Measurements from ENCODE around the gene PCDHGA2.
A peak's percentile ranks its signal among the peaks of the same experiment; 100 is the strongest.

Gene PCDHGA2

DNA sequence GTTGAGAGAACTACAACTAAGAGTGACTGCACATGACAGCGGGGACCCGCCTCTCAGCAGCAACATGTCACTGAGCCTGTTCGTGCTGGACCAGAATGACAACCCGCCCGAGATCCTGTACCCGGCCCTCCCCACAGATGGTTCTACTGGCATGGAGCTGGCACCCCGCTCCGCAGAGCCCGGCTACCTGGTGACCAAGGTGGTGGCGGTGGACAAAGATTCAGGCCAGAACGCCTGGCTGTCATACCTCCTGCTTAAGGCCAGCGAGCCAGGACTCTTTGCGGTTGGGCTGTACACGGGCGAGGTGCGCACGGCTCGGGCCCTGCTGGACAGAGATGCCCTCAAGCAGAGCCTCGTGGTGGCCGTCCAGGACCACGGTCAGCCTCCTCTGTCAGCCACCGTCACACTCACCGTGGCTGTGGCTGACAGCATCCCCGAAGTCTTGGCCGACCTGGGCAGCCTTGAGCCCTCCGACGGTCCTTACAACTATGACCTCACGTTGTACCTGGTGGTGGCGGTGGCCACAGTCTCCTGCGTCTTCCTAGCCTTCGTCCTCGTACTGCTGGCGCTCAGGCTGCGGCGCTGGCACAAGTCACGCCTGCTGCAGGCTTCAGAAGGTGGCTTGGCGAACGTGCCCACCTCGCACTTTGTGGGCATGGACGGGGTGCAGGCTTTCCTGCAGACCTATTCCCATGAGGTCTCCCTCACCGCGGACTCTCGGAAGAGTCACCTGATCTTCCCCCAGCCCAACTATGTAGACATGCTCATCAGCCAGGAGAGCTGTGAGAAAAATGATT is 46.1 kb downstream of the PCDHGA2 start:
- H3K4me3 ChIP-seq (replicated peaks; ENCODE audit: low read depth, low read length), result no peak overlapping the region
- TF ChIP-seq, protein P1, sequence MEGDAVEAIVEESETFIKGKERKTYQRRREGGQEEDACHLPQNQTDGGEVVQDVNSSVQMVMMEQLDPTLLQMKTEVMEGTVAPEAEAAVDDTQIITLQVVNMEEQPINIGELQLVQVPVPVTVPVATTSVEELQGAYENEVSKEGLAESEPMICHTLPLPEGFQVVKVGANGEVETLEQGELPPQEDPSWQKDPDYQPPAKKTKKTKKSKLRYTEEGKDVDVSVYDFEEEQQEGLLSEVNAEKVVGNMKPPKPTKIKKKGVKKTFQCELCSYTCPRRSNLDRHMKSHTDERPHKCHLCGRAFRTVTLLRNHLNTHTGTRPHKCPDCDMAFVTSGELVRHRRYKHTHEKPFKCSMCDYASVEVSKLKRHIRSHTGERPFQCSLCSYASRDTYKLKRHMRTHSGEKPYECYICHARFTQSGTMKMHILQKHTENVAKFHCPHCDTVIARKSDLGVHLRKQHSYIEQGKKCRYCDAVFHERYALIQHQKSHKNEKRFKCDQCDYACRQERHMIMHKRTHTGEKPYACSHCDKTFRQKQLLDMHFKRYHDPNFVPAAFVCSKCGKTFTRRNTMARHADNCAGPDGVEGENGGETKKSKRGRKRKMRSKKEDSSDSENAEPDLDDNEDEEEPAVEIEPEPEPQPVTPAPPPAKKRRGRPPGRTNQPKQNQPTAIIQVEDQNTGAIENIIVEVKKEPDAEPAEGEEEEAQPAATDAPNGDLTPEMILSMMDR (IDR thresholded peaks at IDR 0.05; ENCODE audit: low read length, missing control alignments), result no peak
- no peak for DNase-seq (ENCODE audit: low read depth)

DNA sequence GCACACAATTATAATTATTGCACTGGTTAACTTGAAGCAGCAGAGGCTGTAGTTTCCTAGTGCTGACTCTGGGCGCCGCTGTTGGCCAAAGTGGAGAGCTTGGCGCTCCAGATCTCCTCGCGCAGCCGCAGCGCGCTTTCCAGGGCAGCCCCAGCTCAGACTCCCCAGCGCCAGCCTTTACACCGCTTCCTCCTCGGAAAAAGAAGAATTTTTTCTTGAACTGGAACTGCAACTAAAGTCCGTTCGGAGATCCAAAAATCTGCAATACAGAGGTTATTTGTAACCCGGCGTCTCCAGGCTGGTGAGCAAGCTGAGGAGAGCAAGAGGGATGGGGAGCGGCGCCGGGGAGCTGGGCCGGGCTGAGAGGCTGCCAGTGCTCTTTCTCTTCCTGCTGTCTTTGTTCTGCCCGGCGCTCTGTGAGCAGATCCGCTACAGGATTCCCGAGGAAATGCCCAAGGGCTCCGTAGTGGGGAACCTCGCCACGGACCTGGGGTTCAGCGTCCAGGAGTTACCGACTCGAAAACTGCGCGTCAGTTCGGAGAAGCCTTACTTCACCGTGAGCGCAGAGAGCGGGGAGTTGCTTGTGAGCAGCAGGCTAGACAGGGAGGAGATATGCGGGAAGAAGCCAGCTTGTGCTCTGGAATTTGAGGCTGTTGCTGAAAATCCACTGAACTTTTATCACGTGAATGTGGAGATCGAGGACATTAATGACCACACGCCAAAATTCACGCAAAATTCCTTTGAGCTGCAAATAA is 49.2 kb downstream of the PCDHGA2 start, which contains the start of gene PCDHGB4:
TSS of gene PCDHGB4 (plus strand) at position 142 of the 755 bp plus-strand sequence. CDS start at position 329, 187 bp downstream.
- peak; percentile 74 for DNase-seq (ENCODE audit: low read depth)
- H3K4me3 ChIP-seq (replicated peaks; ENCODE audit: low read depth, low read length), result peak within 1 kb of the TSS; percentile 57
- TF ChIP-seq, protein P1 (IDR thresholded peaks at IDR 0.05; ENCODE audit: low read length, missing control alignments), result peak; percentile 59

DNA sequence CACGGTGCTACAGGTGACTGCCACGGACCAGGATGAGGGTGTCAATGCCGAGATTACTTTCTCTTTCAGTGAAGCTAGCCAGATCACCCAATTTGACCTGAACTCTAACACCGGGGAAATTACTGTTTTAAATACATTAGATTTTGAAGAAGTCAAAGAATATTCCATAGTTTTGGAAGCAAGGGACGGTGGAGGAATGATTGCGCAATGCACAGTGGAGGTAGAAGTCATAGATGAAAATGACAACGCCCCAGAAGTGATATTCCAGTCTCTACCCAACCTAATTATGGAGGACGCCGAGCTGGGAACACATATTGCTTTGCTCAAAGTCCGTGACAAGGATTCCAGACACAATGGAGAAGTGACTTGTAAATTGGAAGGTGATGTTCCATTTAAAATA is 50.1 kb downstream of the PCDHGA2 start:
- no peak for DNase-seq (ENCODE audit: low read depth)
- H3K4me3 ChIP-seq (replicated peaks; ENCODE audit: low read depth, low read length), result no peak overlapping the region
- TF ChIP-seq, protein P1 (IDR thresholded peaks at IDR 0.05; ENCODE audit: low read length, missing control alignments), result no peak

DNA sequence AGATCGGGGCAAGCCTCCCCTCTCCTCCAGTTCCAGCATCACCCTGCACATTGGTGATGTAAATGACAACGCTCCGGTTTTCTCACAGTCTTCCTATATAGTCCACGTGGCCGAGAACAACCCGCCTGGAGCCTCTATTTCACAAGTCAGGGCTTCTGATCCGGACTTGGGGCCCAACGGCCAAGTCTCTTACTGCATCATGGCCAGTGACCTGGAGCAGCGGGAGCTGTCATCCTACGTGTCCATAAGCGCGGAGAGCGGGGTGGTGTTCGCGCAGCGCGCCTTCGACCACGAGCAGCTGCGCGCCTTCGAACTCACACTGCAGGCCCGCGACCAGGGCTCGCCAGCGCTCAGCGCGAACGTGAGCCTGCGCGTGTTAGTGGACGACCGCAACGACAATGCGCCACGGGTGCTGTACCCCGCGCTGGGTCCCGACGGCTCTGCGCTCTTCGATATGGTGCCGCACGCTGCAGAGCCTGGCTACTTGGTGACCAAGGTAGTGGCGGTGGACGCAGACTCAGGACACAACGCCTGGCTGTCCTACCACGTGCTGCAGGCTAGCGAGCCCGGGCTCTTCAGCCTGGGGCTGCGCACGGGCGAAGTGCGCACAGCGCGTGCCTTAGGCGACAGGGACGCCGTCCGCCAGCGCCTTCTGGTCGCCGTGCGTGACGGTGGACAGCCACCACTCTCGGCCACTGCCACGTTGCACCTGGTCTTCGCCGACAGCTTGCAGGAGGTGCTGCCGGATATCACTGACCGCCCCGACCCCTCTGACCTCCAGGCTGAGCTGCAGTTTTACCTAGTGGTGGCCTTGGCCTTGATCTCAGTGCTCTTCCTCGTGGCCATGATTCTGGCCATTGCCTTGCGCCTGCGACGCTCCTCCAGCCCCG is 50.8 kb downstream of the PCDHGA2 start:
- no peak overlapping the region for H3K4me3 ChIP-seq (replicated peaks; ENCODE audit: low read depth, low read length)
- DNase-seq (ENCODE audit: low read depth), result no peak
- TF ChIP-seq, protein P1 (IDR thresholded peaks at IDR 0.05; ENCODE audit: low read length, missing control alignments), result no peak

DNA sequence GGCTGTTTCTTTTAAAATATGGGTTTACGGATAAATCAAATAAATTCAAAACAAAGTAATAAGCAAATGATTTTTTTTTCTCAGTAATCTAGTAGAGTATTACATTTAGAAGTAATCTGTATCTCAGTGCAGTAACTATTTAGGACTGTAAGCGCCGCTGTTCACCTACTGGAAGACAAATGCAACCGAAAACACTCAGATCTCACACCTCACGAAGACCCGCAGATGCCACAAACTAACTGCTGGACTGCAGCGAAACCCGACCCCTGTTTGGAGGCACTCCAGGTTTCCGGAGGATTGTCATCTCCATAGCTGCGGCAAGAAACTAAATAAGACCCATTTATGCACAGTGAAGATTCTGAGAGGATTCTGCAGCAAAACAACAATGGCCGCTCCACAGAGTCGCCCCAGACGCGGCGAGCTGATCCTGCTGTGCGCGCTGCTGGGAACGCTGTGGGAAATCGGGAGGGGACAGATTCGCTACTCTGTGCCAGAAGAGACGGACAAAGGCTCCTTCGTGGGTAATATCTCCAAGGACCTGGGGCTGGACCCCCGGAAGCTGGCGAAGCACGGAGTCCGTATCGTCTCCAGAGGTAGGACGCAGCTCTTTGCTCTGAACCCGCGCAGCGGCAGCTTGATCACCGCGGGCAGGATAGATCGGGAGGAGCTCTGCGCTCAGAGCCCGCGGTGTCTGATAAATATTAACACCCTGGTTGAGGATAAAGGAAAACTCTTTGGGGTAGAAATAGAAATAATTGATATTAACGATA is 54.1 kb downstream of the PCDHGA2 start, which contains the start of gene PCDHGA8:
TSS of gene PCDHGA8 (plus strand) at position 205 of the 770 bp plus-strand sequence. CDS start at position 386, 181 bp downstream.
- no peak within 1 kb of the TSS for H3K4me3 ChIP-seq (replicated peaks; ENCODE audit: low read depth, low read length)
- TF ChIP-seq, protein P1 (IDR thresholded peaks at IDR 0.05; ENCODE audit: low read length, missing control alignments), result peak; percentile 17
- peak; percentile 33 for DNase-seq (ENCODE audit: low read depth)
